ENCODE results near the gene DACH1.

DACH1 gene

DNA sequence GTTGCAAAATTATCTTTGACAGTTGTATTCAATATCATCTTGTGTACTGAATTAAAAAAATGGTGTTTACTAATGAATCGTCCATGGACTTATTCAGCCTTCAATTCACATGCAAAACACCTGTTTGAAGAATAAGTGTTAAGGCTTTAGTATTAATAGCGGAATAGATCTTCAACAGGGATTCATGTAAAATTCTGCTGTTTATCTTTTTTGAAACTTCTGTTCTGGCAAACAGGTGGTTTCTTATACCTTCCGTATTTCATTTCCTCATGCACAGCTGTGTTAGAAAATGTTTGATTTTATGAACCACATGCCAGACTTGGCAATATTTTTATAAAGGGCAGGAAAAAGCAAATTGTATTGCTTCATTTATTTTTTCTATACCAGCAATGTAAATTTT, 255.7 kb downstream of the DACH1 start:
- no peak overlapping the region for H3K4me3 ChIP-seq (ENCODE audit: low read depth, low read length)
- no peaks in the 10 kb centered on the region for H3K36me3 ChIP-seq (ENCODE audit: control insufficient read depth, insufficient read depth, low read length)
- H3K4me1 ChIP-seq (ENCODE audit: control insufficient read depth, insufficient read depth, low read length) = no peaks in the 10 kb centered on the region
- H3K9me3 ChIP-seq (ENCODE audit: control insufficient read depth, insufficient read depth, low read length) = no peaks in the 10 kb centered on the region
- H3K9ac ChIP-seq (ENCODE audit: low read depth, low read length) = no peak overlapping the region
- H3K27me3 ChIP-seq (ENCODE audit: control insufficient read depth, insufficient read depth, low read length) = no peaks in the 10 kb centered on the region

GRCh38 chr13:71610876-71611275, 256.1 kb downstream of the DACH1 start:
- Histone ChIP-seq H3K4me1 (ENCODE audit: control insufficient read depth, insufficient read depth, low read length) (no peaks in the 10 kb centered on the region), H3K9me3 (ENCODE audit: control insufficient read depth, insufficient read depth, low read length) (no peaks in the 10 kb centered on the region), H3K36me3 (ENCODE audit: control insufficient read depth, insufficient read depth, low read length) (no peaks in the 10 kb centered on the region), H3K4me3 (ENCODE audit: low read depth, low read length) (no peak overlapping the region), H3K9ac (ENCODE audit: low read depth, low read length) (no peak overlapping the region), H3K27me3 (ENCODE audit: control insufficient read depth, insufficient read depth, low read length) (no peaks in the 10 kb centered on the region)

DNA sequence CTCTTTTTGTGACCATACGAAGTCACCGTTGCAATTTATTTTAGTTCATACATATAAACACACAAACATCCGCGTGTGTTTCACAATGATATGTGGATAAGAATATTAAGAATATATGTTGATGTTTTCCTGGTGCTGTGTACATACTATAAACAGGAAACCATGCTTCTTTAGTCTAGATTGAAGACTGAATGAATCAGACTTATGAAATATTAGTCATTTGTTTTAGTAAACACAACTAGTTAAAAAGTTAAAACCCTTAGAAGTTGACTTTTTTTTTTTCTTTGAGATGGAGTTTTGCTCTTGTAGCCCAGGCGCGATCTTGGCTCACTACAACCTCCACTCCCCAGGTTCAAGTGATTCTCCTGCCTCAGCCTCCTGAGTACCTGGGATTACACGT, 257.7 kb downstream of the DACH1 start:
- no peak overlapping the region for H3K4me3 ChIP-seq (ENCODE audit: low read depth, low read length)
- no peaks in the 10 kb centered on the region for H3K36me3 ChIP-seq (ENCODE audit: control insufficient read depth, insufficient read depth, low read length)
- no peaks in the 10 kb centered on the region for H3K4me1 ChIP-seq (ENCODE audit: control insufficient read depth, insufficient read depth, low read length)
- H3K9ac ChIP-seq (ENCODE audit: low read depth, low read length) = no peak overlapping the region
- no peaks in the 10 kb centered on the region for H3K27me3 ChIP-seq (ENCODE audit: control insufficient read depth, insufficient read depth, low read length)
- no peaks in the 10 kb centered on the region for H3K9me3 ChIP-seq (ENCODE audit: control insufficient read depth, insufficient read depth, low read length)

DNA sequence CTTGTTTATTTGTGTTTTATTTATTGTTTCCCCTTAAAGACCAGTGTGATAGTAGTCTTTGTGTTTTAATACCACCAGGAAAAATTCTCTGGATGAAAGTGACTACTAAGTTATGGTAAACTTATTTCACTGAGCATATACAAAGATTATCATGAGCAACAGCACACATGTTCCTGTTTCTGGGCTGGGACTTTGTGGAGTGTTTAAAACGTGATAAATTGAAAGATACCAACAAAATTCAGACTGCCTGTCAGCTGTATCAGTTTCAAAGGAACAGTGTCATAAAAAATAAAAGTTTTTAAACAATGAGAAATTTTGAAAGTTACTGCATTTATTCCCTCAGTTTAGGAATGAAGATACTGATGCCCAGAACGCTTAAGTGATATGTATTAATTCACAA, 259.4 kb downstream of the DACH1 start:
- H3K27me3 ChIP-seq (ENCODE audit: control insufficient read depth, insufficient read depth, low read length) = no peaks in the 10 kb centered on the region
- H3K36me3 ChIP-seq (ENCODE audit: control insufficient read depth, insufficient read depth, low read length) = no peaks in the 10 kb centered on the region
- H3K9ac ChIP-seq (ENCODE audit: low read depth, low read length) = no peak overlapping the region
- no peak overlapping the region for H3K4me3 ChIP-seq (ENCODE audit: low read depth, low read length)
- H3K9me3 ChIP-seq (ENCODE audit: control insufficient read depth, insufficient read depth, low read length) = no peaks in the 10 kb centered on the region
- no peaks in the 10 kb centered on the region for H3K4me1 ChIP-seq (ENCODE audit: control insufficient read depth, insufficient read depth, low read length)

DNA sequence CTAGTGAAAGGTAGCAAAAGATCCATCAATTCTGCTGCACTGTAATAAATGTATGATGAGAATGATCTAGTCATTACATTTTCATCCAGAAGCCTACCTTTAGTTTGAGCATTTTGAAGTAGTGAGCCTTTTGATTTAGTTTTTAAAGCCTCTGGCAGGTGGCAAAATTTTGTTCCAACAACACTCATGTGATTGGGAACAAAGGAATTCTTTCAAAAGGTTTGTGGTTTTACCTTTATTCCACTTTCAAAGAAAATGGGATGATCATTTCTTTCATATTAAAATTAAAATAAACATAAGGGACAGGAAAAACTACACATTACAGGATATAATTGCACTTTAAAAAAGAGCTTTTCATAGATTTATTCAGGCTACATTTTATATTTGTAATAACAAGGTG, 260.2 kb downstream of the DACH1 start:
- Histone ChIP-seq H3K36me3 (ENCODE audit: control insufficient read depth, insufficient read depth, low read length) (no peaks in the 10 kb centered on the region), H3K4me3 (ENCODE audit: low read depth, low read length) (no peak overlapping the region), H3K4me1 (ENCODE audit: control insufficient read depth, insufficient read depth, low read length) (no peaks in the 10 kb centered on the region), H3K27me3 (ENCODE audit: control insufficient read depth, insufficient read depth, low read length) (no peaks in the 10 kb centered on the region), H3K9ac (ENCODE audit: low read depth, low read length) (no peak overlapping the region), H3K9me3 (ENCODE audit: control insufficient read depth, insufficient read depth, low read length) (no peaks in the 10 kb centered on the region)

DNA sequence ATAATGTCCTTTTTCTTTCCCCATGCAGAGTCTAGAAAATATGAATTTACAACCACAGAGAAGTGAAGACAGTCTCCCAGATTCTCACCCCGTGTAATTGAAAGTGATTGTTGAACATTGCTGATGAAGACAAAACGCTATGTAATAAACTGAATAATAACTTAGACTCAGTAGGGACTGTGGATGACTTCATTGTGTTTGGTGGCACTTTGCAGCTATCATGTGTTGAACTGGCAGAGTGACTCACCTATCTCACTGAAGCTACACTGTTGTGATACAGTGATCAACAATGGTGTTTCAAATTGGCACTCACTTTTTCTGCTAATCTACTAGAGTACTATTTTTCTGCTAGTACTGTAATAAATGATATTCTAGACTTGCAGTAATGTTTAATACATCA, 261.3 kb downstream of the DACH1 start:
- H3K9me3 ChIP-seq (ENCODE audit: control insufficient read depth, insufficient read depth, low read length) = no peaks in the 10 kb centered on the region
- no peak overlapping the region for H3K9ac ChIP-seq (ENCODE audit: low read depth, low read length)
- no peak overlapping the region for H3K4me3 ChIP-seq (ENCODE audit: low read depth, low read length)
- no peaks in the 10 kb centered on the region for H3K4me1 ChIP-seq (ENCODE audit: control insufficient read depth, insufficient read depth, low read length)
- H3K36me3 ChIP-seq (ENCODE audit: control insufficient read depth, insufficient read depth, low read length) = no peaks in the 10 kb centered on the region
- H3K27me3 ChIP-seq (ENCODE audit: control insufficient read depth, insufficient read depth, low read length) = no peaks in the 10 kb centered on the region

DNA sequence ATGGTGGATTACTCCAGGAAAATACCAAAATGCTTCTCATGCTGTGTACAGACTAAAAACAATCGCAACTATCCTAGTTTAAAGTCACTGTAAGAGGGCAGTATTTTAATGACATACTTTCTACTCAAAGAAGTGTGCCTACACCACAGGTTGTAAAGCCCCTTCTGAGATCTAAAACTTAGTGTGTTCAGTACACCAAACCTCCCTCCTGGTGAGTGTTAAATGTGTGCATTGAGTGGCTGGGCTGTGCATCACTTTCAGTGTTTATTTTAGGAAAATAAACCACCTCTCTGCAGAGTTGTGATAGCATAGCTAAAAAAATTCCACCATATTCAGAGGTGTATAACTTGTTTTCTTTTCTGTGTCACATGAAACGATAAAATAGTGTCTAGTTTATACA, 263.7 kb downstream of the DACH1 start:
- Histone ChIP-seq H3K9me3 (ENCODE audit: control insufficient read depth, insufficient read depth, low read length) (no peaks in the 10 kb centered on the region), H3K36me3 (ENCODE audit: control insufficient read depth, insufficient read depth, low read length) (no peaks in the 10 kb centered on the region), H3K9ac (ENCODE audit: low read depth, low read length) (no peak overlapping the region), H3K4me1 (ENCODE audit: control insufficient read depth, insufficient read depth, low read length) (no peaks in the 10 kb centered on the region), H3K27me3 (ENCODE audit: control insufficient read depth, insufficient read depth, low read length) (no peaks in the 10 kb centered on the region), H3K4me3 (ENCODE audit: low read depth, low read length) (no peak overlapping the region)

GRCh38 chr13:71602344-71602743, 264.7 kb downstream of the DACH1 start:
- Histone ChIP-seq H3K4me1 (ENCODE audit: control insufficient read depth, insufficient read depth, low read length) (no peaks in the 10 kb centered on the region), H3K27me3 (ENCODE audit: control insufficient read depth, insufficient read depth, low read length) (no peaks in the 10 kb centered on the region), H3K36me3 (ENCODE audit: control insufficient read depth, insufficient read depth, low read length) (no peaks in the 10 kb centered on the region), H3K9me3 (ENCODE audit: control insufficient read depth, insufficient read depth, low read length) (no peaks in the 10 kb centered on the region), H3K9ac (ENCODE audit: low read depth, low read length) (no peak overlapping the region), H3K4me3 (ENCODE audit: low read depth, low read length) (no peak overlapping the region)

GRCh38 chr13:71597150-71597549, 269.9 kb downstream of the DACH1 start:
- no peaks in the 10 kb centered on the region for H3K36me3 ChIP-seq (ENCODE audit: control insufficient read depth, insufficient read depth, low read length)
- H3K9ac ChIP-seq (ENCODE audit: low read depth, low read length) = no peak overlapping the region
- H3K4me3 ChIP-seq (ENCODE audit: low read depth, low read length) = no peak overlapping the region
- H3K27me3 ChIP-seq (ENCODE audit: control insufficient read depth, insufficient read depth, low read length) = no peaks in the 10 kb centered on the region
- H3K9me3 ChIP-seq (ENCODE audit: control insufficient read depth, insufficient read depth, low read length) = no peaks in the 10 kb centered on the region
- H3K4me1 ChIP-seq (ENCODE audit: control insufficient read depth, insufficient read depth, low read length) = no peaks in the 10 kb centered on the region

DNA sequence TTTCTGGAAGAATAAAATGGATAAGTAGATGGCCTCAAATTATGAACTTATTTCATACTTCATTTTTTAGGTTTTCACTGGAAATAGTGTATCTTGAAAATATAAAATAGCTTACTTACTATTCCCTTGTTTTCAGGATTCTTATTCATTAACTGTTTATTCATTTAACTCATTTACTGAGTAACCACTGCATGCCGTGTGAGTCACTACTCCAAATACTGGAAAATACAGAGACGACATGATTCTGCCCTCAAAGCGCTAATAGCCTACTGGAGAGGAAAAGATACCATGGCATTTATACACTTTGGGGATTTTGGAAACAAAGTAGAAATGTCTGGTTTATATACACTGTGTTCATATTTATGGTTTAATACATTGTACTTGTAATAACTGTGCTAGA, 270.9 kb downstream of the DACH1 start:
- H3K4me3 ChIP-seq (ENCODE audit: low read depth, low read length) = no peak overlapping the region
- H3K27me3 ChIP-seq (ENCODE audit: control insufficient read depth, insufficient read depth, low read length) = no peaks in the 10 kb centered on the region
- no peaks in the 10 kb centered on the region for H3K36me3 ChIP-seq (ENCODE audit: control insufficient read depth, insufficient read depth, low read length)
- no peaks in the 10 kb centered on the region for H3K9me3 ChIP-seq (ENCODE audit: control insufficient read depth, insufficient read depth, low read length)
- no peak overlapping the region for H3K9ac ChIP-seq (ENCODE audit: low read depth, low read length)
- H3K4me1 ChIP-seq (ENCODE audit: control insufficient read depth, insufficient read depth, low read length) = no peaks in the 10 kb centered on the region

DNA sequence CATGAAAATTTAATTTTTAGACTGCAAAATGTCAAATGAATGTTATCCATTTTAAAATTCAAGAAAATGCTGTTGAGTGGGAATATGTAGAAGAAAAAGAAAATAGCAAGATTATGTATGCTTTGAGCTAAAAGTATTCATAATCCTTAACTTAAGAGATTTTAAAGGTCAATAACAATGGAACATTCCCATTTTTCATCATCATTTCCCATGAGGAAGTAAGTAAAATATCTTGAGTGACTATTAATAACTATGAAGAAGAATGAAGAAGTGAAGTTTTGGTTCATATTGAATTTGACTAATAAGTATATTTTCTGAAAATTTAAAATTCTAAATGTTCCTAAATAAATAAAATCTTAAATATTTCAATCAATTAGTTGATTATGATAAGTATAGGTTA, 273.4 kb downstream of the DACH1 start:
- Histone ChIP-seq H3K4me1 (ENCODE audit: control insufficient read depth, insufficient read depth, low read length) (no peaks in the 10 kb centered on the region), H3K9me3 (ENCODE audit: control insufficient read depth, insufficient read depth, low read length) (no peaks in the 10 kb centered on the region), H3K4me3 (ENCODE audit: low read depth, low read length) (no peak overlapping the region), H3K27me3 (ENCODE audit: control insufficient read depth, insufficient read depth, low read length) (no peaks in the 10 kb centered on the region), H3K36me3 (ENCODE audit: control insufficient read depth, insufficient read depth, low read length) (no peaks in the 10 kb centered on the region), H3K9ac (ENCODE audit: low read depth, low read length) (no peak overlapping the region)

DNA sequence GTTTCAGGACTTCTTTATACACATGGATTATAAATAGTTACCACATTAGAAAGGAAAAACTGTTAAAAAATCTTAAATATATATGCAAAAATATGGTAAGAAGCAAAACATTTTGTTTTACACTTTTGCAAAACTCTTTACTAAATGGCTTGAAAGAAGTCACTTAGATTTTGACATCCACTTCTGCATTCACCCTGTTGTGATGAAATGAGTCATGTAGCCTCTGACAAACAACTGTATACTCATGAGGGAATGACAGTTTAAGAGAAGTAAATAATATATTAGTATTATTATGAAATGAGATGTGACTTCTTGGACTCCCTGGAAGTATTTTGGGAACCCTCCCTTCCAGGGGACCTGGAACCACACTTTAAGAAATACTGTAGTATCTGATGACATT, 275.6 kb downstream of the DACH1 start:
- no peak overlapping the region for H3K9ac ChIP-seq (ENCODE audit: low read depth, low read length)
- H3K4me1 ChIP-seq (ENCODE audit: control insufficient read depth, insufficient read depth, low read length) = no peaks in the 10 kb centered on the region
- no peaks in the 10 kb centered on the region for H3K36me3 ChIP-seq (ENCODE audit: control insufficient read depth, insufficient read depth, low read length)
- no peak overlapping the region for H3K4me3 ChIP-seq (ENCODE audit: low read depth, low read length)
- no peaks in the 10 kb centered on the region for H3K9me3 ChIP-seq (ENCODE audit: control insufficient read depth, insufficient read depth, low read length)
- no peaks in the 10 kb centered on the region for H3K27me3 ChIP-seq (ENCODE audit: control insufficient read depth, insufficient read depth, low read length)

GRCh38 chr13:71590654-71591148, 276.3 kb downstream of the DACH1 start:
- Histone ChIP-seq H3K9ac (ENCODE audit: low read depth, low read length) (no peak overlapping the region), H3K9me3 (ENCODE audit: control insufficient read depth, insufficient read depth, low read length) (no peaks in the 10 kb centered on the region), H3K27me3 (ENCODE audit: control insufficient read depth, insufficient read depth, low read length) (no peaks in the 10 kb centered on the region), H3K4me3 (ENCODE audit: low read depth, low read length) (no peak overlapping the region), H3K4me1 (ENCODE audit: control insufficient read depth, insufficient read depth, low read length) (no peaks in the 10 kb centered on the region), H3K36me3 (ENCODE audit: control insufficient read depth, insufficient read depth, low read length) (no peaks in the 10 kb centered on the region)
